ENCODE results near the gene C22orf23. TPM values are rescaled to one million over a fixed set of nuclear protein-coding genes. Genes with fewer than 3 reads are reported as not detected.

Gene C22orf23
- total RNA-seq, 1 donor from 2014 or later, result not detected

- ATAC-seq, result no peak
- no peaks in the 10 kb centered on the region for H3K4me1 ChIP-seq
- H3K4me3 ChIP-seq, result no peak overlapping the region
- intact Hi-C loops (cut with DNase I), result no loop called here
- no peaks in the 10 kb centered on the region for H3K27me3 ChIP-seq
- H3K27ac ChIP-seq, result no peak overlapping the region
- no peak for DNase-seq
- TF ChIP-seq CTCF (IDR thresholded peaks at IDR 0.05), result no peak
- H3K36me3 ChIP-seq, result peaks cover 29% of the 10 kb centered on the region
- H3K9me3 ChIP-seq, result no peaks in the 10 kb centered on the region
These were observed 10.1 kb downstream of the C22orf23 start for GRCh38 chr22:37943136-37943824.

DNA sequence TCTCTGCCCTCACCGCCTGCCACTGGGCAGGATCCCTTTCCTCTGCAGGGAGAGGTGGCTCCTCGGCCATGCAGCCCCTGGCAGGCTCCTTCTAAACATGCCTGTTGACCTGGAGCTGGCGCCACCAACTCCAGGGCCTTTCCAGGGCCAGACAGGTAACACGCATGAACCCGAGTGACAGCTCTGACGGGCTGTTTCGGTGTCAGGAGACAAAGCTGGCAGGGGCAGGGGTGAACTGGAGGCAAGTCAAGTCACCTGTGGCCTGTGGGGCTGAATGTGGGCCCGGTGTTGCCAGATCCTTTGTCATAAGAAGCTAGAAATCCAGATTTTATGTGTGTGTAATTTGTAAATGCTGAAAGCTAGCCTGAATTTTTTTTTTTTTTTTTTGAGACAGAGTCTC lies 11.3 kb downstream of the C22orf23 start:
- H3K27me3 ChIP-seq, result no peaks in the 10 kb centered on the region
- intact Hi-C loops (cut with DNase I), result no loop called here
- no peak overlapping the region for H3K27ac ChIP-seq
- H3K36me3 ChIP-seq, result peaks cover 38% of the 10 kb centered on the region
- TF ChIP-seq CTCF (IDR thresholded peaks at IDR 0.05), result no peak
- no peaks in the 10 kb centered on the region for H3K4me1 ChIP-seq
- no peaks in the 10 kb centered on the region for H3K9me3 ChIP-seq
- no peak overlapping the region for H3K4me3 ChIP-seq
- no peak for ATAC-seq
- no peak for DNase-seq

- Histone ChIP-seq H3K4me3 (no peak overlapping the region), H3K27ac (no peak overlapping the region), H3K27me3 (no peaks in the 10 kb centered on the region), H3K36me3 (peaks cover 42% of the 10 kb centered on the region), H3K9me3 (no peaks in the 10 kb centered on the region), H3K4me1 (no peaks in the 10 kb centered on the region)
- DNase-seq (no peak), ATAC-seq (peak; percentile 14)
- TF ChIP-seq CTCF (IDR thresholded peaks at IDR 0.05), result no peak
- intact Hi-C loops (cut with DNase I), result no loop called here
These were observed 12.6 kb downstream of the C22orf23 start for GRCh38 chr22:37940698-37941376.

DNA sequence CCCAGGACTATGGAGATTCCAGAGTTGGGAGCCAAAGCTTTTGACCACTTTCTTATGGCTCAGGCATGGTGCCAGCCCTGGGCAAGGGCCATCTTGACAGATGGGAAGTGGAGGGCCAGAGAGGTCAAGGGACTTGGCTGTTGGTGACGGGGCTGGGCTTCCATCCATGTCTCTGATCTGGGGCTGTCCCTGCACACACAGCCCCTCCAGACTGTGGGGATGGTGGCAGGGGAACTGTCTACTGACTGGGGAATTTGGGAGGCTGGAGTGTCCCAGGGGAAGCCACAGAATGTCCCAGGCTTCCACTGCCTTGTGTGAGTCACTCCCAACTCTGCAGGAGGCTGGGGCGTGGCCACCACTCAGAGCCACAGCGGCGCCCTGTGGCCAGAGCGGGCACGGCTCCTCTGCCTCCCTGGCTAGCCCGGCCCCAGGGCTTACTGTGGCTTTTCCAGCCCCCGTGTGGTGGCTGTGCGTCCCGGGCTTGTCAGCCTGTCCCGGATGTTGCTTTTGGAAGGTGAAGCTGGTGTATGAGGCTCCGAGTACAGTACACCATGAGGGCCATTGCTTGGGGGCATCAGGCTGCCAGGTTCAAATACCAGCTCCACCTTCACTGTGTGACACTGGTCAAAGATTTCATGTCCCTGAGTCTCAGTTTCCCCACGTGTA lies 19.6 kb downstream of the C22orf23 start:
- DNase-seq (peak; percentile 95), ATAC-seq (peak; percentile 95)
- Histone ChIP-seq H3K4me3 (no peak overlapping the region), H3K9me3 (no peaks in the 10 kb centered on the region), H3K27ac (peak overlapping the region; percentile 56), H3K27me3 (no peaks in the 10 kb centered on the region), H3K4me1 (peaks cover 41% of the 10 kb centered on the region), H3K36me3 (peaks cover 20% of the 10 kb centered on the region)
- intact Hi-C loops (cut with DNase I), result no loop called here
- peak; percentile 97 for TF ChIP-seq CTCF (IDR thresholded peaks at IDR 0.05)

DNA sequence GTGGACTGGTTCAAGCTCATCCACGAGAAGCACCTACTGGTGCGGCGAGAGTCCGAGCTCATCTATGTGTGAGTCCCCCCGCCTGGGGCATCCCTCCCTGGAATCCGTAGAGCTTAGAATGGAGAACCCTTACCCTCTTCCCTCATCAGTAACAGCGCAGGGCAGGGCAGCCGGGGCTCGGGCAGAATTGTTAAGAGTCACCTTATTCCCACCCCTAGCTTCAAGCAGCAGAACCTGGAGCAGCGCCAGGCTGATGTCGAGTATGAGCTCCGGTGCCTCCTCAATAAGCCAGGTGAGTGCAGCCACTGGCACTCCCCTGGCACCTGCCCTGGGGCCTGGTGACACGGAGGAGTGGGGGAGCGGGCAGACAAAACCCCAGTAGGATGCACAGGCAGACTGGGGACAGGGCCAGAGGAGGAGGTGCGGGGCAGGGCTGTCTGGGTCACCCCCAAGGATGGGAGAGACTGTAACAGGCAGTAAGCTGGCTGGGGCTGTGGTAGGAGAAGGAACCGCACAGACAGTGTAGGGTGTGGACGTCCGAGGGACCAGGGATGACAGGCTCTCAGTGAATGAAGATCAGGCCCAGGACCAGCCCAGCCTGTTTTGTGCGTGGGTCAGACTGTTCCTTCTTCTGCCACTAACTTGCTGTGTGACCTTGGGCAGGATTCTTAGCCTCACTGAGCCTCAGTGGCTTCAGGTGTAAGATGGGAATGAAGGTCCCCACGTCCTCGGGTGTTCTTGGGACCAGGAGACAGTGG lies 20.4 kb downstream of the C22orf23 start:
- peaks cover 41% of the 10 kb centered on the region for H3K4me1 ChIP-seq
- no peak overlapping the region for H3K4me3 ChIP-seq
- H3K36me3 ChIP-seq, result peaks cover 25% of the 10 kb centered on the region
- DNase-seq, result peak; percentile 90
- ATAC-seq, result peak; percentile 10
- H3K9me3 ChIP-seq, result no peaks in the 10 kb centered on the region
- peak overlapping the region; percentile 56 for H3K27ac ChIP-seq
- no peaks in the 10 kb centered on the region for H3K27me3 ChIP-seq
- intact Hi-C loops (cut with DNase I), result no loop called here
- TF ChIP-seq CTCF (IDR thresholded peaks at IDR 0.05), result no peak

All from upper lobe of right lung (tissue), 1 donor.